ENCODE data around the gene ULBP1. TPM values are rescaled to one million over a fixed set of nuclear protein-coding genes. Genes with fewer than 3 reads are reported as not detected.

ULBP1 gene
- total and polyA plus RNA-seq, 2 donors from 2014 or later: 0.47 to 0.72 TPM

GRCh38 chr6:150004783-150005717 lies 41.3 kb downstream of the ULBP1 start:
- Histone ChIP-seq H3K9me3 (ENCODE audit: control insufficient read depth in 2 of 3, insufficient read depth in 1 of 3, low read length in 3 of 3) (no peaks in the 10 kb centered on the region), H3K27ac (ENCODE audit: low read depth in 2 of 2, low read length in 2 of 2) (no peak overlapping the region), H3K4me1 (ENCODE audit: control insufficient read depth in 2 of 3, insufficient read depth in 2 of 3, low read depth in 1 of 3, low read length in 3 of 3) (peaks cover 0 to 6% (median 0%) of the 10 kb centered on the region in 3 donors), H3K27me3 (ENCODE audit: control insufficient read depth, insufficient read depth, low read length) (peaks cover 13% of the 10 kb centered on the region), H3K4me3 (ENCODE audit: low read length in 3 of 3) (peak overlapping the region; percentile 58 to 71 (median 62)), H3K36me3 (ENCODE audit: control insufficient read depth in 2 of 3, insufficient read depth in 3 of 3, low read length in 3 of 3) (no peaks in the 10 kb centered on the region), H3K9ac (ENCODE audit: low read length in 3 of 3) (peak overlapping the region in 2 of 3 donors; percentile 8 to 74)
- FAIRE-seq: no peak
- no peak for TF ChIP-seq CTCF (IDR thresholded peaks at IDR 0.05; ENCODE audit: borderline replicate concordance, extremely low read depth, insufficient read depth)
- DNase-seq: peak; percentile 93 to 98 (median 94)
- intact Hi-C loops (cut with DNase I): loop anchor here (5.0 kb wide), 1 partner anchor 68 kb away; no protein-coding TSS in a partner anchor

DNA sequence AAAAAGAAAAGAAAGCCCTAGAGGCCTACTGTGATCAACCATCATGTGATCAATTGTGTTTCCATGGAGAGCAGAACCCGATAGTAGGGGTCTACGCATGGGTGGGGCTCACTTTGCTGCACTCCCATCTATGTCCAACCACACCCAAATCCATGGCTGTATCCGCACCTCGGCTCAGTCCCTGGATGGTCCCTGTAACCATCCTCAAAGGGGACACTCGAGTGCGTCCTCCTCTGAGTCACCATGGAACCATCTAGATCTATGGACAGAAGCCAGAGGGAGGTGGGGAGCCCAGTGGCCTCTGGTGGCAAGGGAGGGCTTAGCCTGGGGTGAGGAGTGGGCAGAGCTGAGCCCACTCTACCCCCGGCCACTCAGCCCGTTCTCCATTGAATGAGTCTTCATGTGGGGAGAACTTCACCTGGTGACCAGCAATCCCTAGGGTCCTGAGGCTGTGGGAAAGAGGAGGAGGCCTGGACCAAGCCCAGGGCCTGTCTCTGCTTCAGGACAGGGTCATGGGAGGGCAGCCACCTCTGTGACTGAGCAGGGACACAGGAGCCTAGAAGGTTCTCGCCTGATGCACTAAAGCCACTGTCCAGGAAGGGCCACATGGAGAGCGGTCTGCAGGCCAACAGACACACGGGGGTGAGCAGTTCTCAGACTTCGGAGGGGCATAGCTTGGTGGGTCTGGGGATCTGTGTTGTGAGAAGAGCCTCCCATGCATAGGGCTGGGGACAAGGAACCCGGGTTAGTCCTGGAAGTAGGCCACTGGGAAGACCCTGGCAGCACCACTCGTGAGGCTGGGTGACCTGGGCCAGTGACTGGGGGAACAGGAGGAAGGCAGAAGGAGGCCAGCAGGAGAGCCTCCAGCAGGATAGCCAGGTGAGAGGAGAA lies 42.3 kb downstream of the ULBP1 start:
- intact Hi-C loops (cut with DNase I): loop anchor here (5.0 kb wide), 1 partner anchor 69 kb away; no protein-coding TSS in a partner anchor
- H3K36me3 ChIP-seq (ENCODE audit: control insufficient read depth in 2 of 3, insufficient read depth in 3 of 3, low read length in 3 of 3): no peaks in the 10 kb centered on the region
- TF ChIP-seq CTCF (IDR thresholded peaks at IDR 0.05; ENCODE audit: borderline replicate concordance, extremely low read depth, insufficient read depth): no peak
- H3K9me3 ChIP-seq (ENCODE audit: control insufficient read depth in 2 of 3, insufficient read depth in 1 of 3, low read length in 3 of 3): no peaks in the 10 kb centered on the region
- peaks cover 16% of the 10 kb centered on the region for H3K27me3 ChIP-seq (ENCODE audit: control insufficient read depth, insufficient read depth, low read length)
- peaks cover 0 to 6% (median 0%) of the 10 kb centered on the region in 3 donors for H3K4me1 ChIP-seq (ENCODE audit: control insufficient read depth in 2 of 3, insufficient read depth in 2 of 3, low read depth in 1 of 3, low read length in 3 of 3)
- FAIRE-seq (no peak), DNase-seq (no peak)
- no peak overlapping the region for H3K27ac ChIP-seq (ENCODE audit: low read depth in 2 of 2, low read length in 2 of 2)
- peak overlapping the region in 1 of 3 donors; percentile 74 for H3K9ac ChIP-seq (ENCODE audit: low read length in 3 of 3)
- peak overlapping the region in 2 of 3 donors; percentile 62 to 71 for H3K4me3 ChIP-seq (ENCODE audit: low read length in 3 of 3)

DNA sequence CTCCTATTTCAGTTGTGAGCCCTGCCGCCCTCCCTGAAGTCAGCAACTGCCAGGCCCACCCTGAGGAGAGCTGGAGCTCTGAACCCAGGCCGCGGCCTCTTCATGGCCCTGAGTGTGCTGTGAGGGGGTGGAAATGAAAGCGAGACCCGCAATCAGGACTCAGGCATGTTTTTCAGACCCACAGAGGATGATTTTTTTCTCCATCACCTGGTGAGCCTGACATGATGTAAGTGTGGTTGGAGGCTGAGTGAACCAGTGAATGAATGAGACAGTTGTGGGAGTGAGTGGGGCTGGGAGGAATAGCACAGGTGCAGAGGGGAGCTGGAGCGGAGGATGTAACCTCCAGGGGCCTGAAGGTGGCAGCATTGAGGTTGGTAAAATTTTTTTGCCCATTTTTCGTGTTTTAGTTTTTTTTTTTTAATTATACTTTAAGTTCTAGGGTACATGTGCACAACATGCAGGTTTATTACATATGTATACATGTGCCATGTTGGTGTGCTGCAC lies 43.3 kb downstream of the ULBP1 start:
- H3K27ac ChIP-seq (ENCODE audit: low read depth in 2 of 2, low read length in 2 of 2): no peak overlapping the region
- TF ChIP-seq CTCF (IDR thresholded peaks at IDR 0.05; ENCODE audit: borderline replicate concordance, extremely low read depth, insufficient read depth): peak; percentile 30
- peaks cover 0 to 6% (median 0%) of the 10 kb centered on the region in 3 donors for H3K4me1 ChIP-seq (ENCODE audit: control insufficient read depth in 2 of 3, insufficient read depth in 2 of 3, low read depth in 1 of 3, low read length in 3 of 3)
- FAIRE-seq (no peak), DNase-seq (peak in 1 of 5 donors; percentile 23)
- H3K36me3 ChIP-seq (ENCODE audit: control insufficient read depth in 2 of 3, insufficient read depth in 3 of 3, low read length in 3 of 3): no peaks in the 10 kb centered on the region
- H3K9me3 ChIP-seq (ENCODE audit: control insufficient read depth in 2 of 3, insufficient read depth in 1 of 3, low read length in 3 of 3): no peaks in the 10 kb centered on the region
- no peak overlapping the region for H3K4me3 ChIP-seq (ENCODE audit: low read length in 3 of 3)
- peaks cover 23% of the 10 kb centered on the region for H3K27me3 ChIP-seq (ENCODE audit: control insufficient read depth, insufficient read depth, low read length)
- H3K9ac ChIP-seq (ENCODE audit: low read length in 3 of 3): no peak overlapping the region
- intact Hi-C loops (cut with DNase I): loop anchor here (5.0 kb wide), 1 partner anchor 70 kb away; no protein-coding TSS in a partner anchor
